GM23338 (cell line): ENCODE data around the gene KLHL41.
"Not testable (repeated sequence)": the region's sequence is repeated elsewhere in the genome, so short reads cannot be mapped to it uniquely, and the experiment has no call there.

ENCODE experiments used
- CTCF ChIP-seq, 2 experiments: fragments of 200-600 bp in 1 of 2; sonication (generic) in 1 of 2; conservative IDR thresholded peaks; 2 replicates each; pipeline versions ENCODE4 v1.5.1 to v1.6.1; 2016 to 2017; ENCODE audit warnings: antibody characterized with exemption in 2 of 2, low read depth in 2 of 2, mild to moderate bottlenecking in 2 of 2, moderate library complexity in 1 of 2
- POLR2AphosphoS5 ChIP-seq: IDR thresholded peaks from 2 replicates; pipeline ENCODE4 v1.6.1; 2016; ENCODE audit warnings: antibody characterized with exemption, low read depth
- TF ChIP-seq, protein P1 (sequence below): IDR thresholded peaks from one replicate; pipeline ENCODE4 v1.6.1; 2018; ENCODE audit warnings: antibody characterized with exemption; ENCODE audit not compliant: unreplicated experiment

DNA sequence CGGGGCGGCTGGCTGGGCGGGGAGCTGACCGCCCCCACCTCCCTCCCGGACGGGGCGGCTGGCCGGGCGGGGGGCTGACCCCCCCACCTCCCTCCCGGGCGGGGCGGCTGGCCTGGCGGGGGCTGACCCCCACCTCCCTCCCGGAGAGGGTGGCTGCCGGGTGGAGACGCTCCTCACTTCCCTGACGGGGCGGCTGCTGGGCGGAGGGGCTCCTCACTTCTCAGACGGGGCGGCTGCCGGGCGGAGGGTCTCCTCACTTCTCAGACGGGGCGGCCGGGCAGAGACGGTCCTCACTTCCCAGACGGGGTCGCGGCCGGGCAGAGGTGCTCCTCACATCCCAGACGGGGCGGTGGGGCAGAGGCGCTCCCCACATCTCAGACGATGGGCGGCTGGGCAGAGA is 65.8 kb downstream of the KLHL41 start:
- TF ChIP-seq, protein P1, sequence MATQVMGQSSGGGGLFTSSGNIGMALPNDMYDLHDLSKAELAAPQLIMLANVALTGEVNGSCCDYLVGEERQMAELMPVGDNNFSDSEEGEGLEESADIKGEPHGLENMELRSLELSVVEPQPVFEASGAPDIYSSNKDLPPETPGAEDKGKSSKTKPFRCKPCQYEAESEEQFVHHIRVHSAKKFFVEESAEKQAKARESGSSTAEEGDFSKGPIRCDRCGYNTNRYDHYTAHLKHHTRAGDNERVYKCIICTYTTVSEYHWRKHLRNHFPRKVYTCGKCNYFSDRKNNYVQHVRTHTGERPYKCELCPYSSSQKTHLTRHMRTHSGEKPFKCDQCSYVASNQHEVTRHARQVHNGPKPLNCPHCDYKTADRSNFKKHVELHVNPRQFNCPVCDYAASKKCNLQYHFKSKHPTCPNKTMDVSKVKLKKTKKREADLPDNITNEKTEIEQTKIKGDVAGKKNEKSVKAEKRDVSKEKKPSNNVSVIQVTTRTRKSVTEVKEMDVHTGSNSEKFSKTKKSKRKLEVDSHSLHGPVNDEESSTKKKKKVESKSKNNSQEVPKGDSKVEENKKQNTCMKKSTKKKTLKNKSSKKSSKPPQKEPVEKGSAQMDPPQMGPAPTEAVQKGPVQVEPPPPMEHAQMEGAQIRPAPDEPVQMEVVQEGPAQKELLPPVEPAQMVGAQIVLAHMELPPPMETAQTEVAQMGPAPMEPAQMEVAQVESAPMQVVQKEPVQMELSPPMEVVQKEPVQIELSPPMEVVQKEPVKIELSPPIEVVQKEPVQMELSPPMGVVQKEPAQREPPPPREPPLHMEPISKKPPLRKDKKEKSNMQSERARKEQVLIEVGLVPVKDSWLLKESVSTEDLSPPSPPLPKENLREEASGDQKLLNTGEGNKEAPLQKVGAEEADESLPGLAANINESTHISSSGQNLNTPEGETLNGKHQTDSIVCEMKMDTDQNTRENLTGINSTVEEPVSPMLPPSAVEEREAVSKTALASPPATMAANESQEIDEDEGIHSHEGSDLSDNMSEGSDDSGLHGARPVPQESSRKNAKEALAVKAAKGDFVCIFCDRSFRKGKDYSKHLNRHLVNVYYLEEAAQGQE: not testable (repeated sequence)
- not testable (repeated sequence) for TF ChIP-seq CTCF (conservative IDR thresholded peaks at IDR 0.05; ENCODE audit: low read depth in 2 of 2); POLR2AphosphoS5
